Activated T-cell treated with anti-CD3 and anti-CD28 coated beads, Interleukin-2, amount 50 U/mL, for 24 hours (primary cell): Measurements from ENCODE around the gene OSBP2.
"Not testable (repeated sequence)": the region's sequence is repeated elsewhere in the genome, so short reads cannot be mapped to it uniquely, and the experiment has no call there.

ENCODE experiments used
- DNase-seq: peaks from one replicate; pipeline ENCODE4 v3.0.0-alpha.2; 2020
- H3K27ac Mint-ChIP-seq: 2 replicates; pipeline ENCODE4 v1.8.0; 2020; ENCODE audit warnings: mild to moderate bottlenecking, mixed read lengths
- H3K27me3 Mint-ChIP-seq: 2 replicates; pipeline ENCODE4 v1.8.0; 2020; ENCODE audit warnings: mixed read lengths
- H3K36me3 Mint-ChIP-seq: 2 replicates; pipeline ENCODE4 v1.8.0; 2020; ENCODE audit warnings: low read depth, mixed read lengths
- H3K4me1 Mint-ChIP-seq: 2 replicates; pipeline ENCODE4 v1.8.0; 2020; ENCODE audit warnings: low read depth, mixed read lengths
- H3K4me3 Mint-ChIP-seq: 2 replicates; pipeline ENCODE4 v1.8.0; 2020; ENCODE audit warnings: mild to moderate bottlenecking, moderate library complexity, mixed read lengths
- H3K9me3 Mint-ChIP-seq: 2 replicates; pipeline ENCODE4 v1.8.0; 2020; ENCODE audit warnings: mixed read lengths

The OSBP2 gene

GRCh38 chr22:30694171-30694639, 469 bp upstream of the OSBP2 start:
- Mint-ChIP-seq H3K4me3 (peak overlapping the region; percentile 83), H3K9me3 (no peaks in the 10 kb centered on the region), H3K36me3 (no peaks in the 10 kb centered on the region), H3K27ac (peak overlapping the region; percentile 34), H3K4me1 (peaks cover 16% of the 10 kb centered on the region), H3K27me3 (peaks cover 22% of the 10 kb centered on the region)
- peak; percentile 76 for DNase-seq

- no peaks in the 10 kb centered on the region for H3K9me3 Mint-ChIP-seq
- H3K36me3 Mint-ChIP-seq = no peaks in the 10 kb centered on the region
- no peak for DNase-seq
- H3K27me3 Mint-ChIP-seq = peaks cover 22% of the 10 kb centered on the region
- peak overlapping the region; percentile 6 for H3K27ac Mint-ChIP-seq
- H3K4me1 Mint-ChIP-seq = peaks cover 15% of the 10 kb centered on the region
- peak overlapping the region; percentile 61 for H3K4me3 Mint-ChIP-seq
Measured at GRCh38 chr22:30695351-30695851, 727 bp downstream of the OSBP2 start.

GRCh38 chr22:30695871-30696655, 1.4 kb downstream of the OSBP2 start:
- peaks cover 22% of the 10 kb centered on the region for H3K27me3 Mint-ChIP-seq
- peak overlapping the region; percentile 6 for H3K27ac Mint-ChIP-seq
- peaks cover 15% of the 10 kb centered on the region for H3K4me1 Mint-ChIP-seq

GRCh38 chr22:30697975-30698374, 3.3 kb downstream of the OSBP2 start:
- peaks cover 20% of the 10 kb centered on the region for H3K27me3 Mint-ChIP-seq
- H3K4me3 Mint-ChIP-seq = no peak overlapping the region
- H3K4me1 Mint-ChIP-seq = peaks cover 15% of the 10 kb centered on the region
- no peaks in the 10 kb centered on the region for H3K36me3 Mint-ChIP-seq
- no peaks in the 10 kb centered on the region for H3K9me3 Mint-ChIP-seq
- no peak overlapping the region for H3K27ac Mint-ChIP-seq
- no peak for DNase-seq

More at GRCh38 chr22:30695871-30696655, 1.4 kb downstream of the OSBP2 start:
- no peak for DNase-seq
- Mint-ChIP-seq H3K9me3 (no peaks in the 10 kb centered on the region), H3K4me3 (peak overlapping the region; percentile 61), H3K36me3 (no peaks in the 10 kb centered on the region)

- H3K27me3 Mint-ChIP-seq = no peaks in the 10 kb centered on the region
- H3K36me3 Mint-ChIP-seq = no peaks in the 10 kb centered on the region
- no peak overlapping the region for H3K27ac Mint-ChIP-seq
- DNase-seq = no peak
- no peak overlapping the region for H3K4me3 Mint-ChIP-seq
- peaks cover 15% of the 10 kb centered on the region for H3K4me1 Mint-ChIP-seq
- H3K9me3 Mint-ChIP-seq = no peaks in the 10 kb centered on the region
Measured at GRCh38 chr22:30701872-30702271, 7.2 kb downstream of the OSBP2 start.

- Mint-ChIP-seq H3K27ac (no peak overlapping the region), H3K9me3 (no peaks in the 10 kb centered on the region), H3K27me3 (no peaks in the 10 kb centered on the region), H3K36me3 (no peaks in the 10 kb centered on the region), H3K4me1 (peaks cover 16% of the 10 kb centered on the region), H3K4me3 (no peak overlapping the region)
- DNase-seq = no peak
Measured at GRCh38 chr22:30702856-30703255, 8.2 kb downstream of the OSBP2 start.

- Mint-ChIP-seq H3K27ac (no peak overlapping the region), H3K4me1 (peaks cover 17% of the 10 kb centered on the region), H3K4me3 (no peak overlapping the region), H3K36me3 (no peaks in the 10 kb centered on the region), H3K9me3 (no peaks in the 10 kb centered on the region), H3K27me3 (no peaks in the 10 kb centered on the region)
- DNase-seq = no peak
Measured at GRCh38 chr22:30704978-30705377, 10.3 kb downstream of the OSBP2 start.

- no peak for DNase-seq
- Mint-ChIP-seq H3K27ac (peak overlapping the region; percentile 69), H3K9me3 (no peaks in the 10 kb centered on the region), H3K36me3 (no peaks in the 10 kb centered on the region), H3K4me3 (no peak overlapping the region), H3K27me3 (no peaks in the 10 kb centered on the region), H3K4me1 (peaks cover 20% of the 10 kb centered on the region)
Measured at GRCh38 chr22:30705710-30706651, 11.3 kb downstream of the OSBP2 start.

- H3K4me3 Mint-ChIP-seq = not testable (repeated sequence)
Measured at GRCh38 chr22:30709980-30710379, 15.3 kb downstream of the OSBP2 start.

GRCh38 chr22:30712094-30712493, 17.4 kb downstream of the OSBP2 start:
- no peak for DNase-seq
- Mint-ChIP-seq H3K4me1 (peaks cover 5% of the 10 kb centered on the region), H3K27me3 (no peaks in the 10 kb centered on the region), H3K27ac (no peak overlapping the region), H3K36me3 (no peaks in the 10 kb centered on the region), H3K9me3 (no peaks in the 10 kb centered on the region), H3K4me3 (no peak overlapping the region)

More at GRCh38 chr22:30709980-30710379, 15.3 kb downstream of the OSBP2 start:
- peaks cover 20% of the 10 kb centered on the region for H3K4me1 Mint-ChIP-seq
- H3K9me3 Mint-ChIP-seq, H3K27me3 Mint-ChIP-seq, H3K27ac Mint-ChIP-seq, DNase-seq, H3K36me3 Mint-ChIP-seq: not testable (repeated sequence)

GRCh38 chr22:30714062-30714461, 19.4 kb downstream of the OSBP2 start:
- no peak overlapping the region for H3K4me3 Mint-ChIP-seq
- H3K27me3 Mint-ChIP-seq = no peaks in the 10 kb centered on the region
- H3K9me3 Mint-ChIP-seq = no peaks in the 10 kb centered on the region
- no peaks in the 10 kb centered on the region for H3K36me3 Mint-ChIP-seq
- peaks cover 8% of the 10 kb centered on the region for H3K4me1 Mint-ChIP-seq
- no peak overlapping the region for H3K27ac Mint-ChIP-seq
- DNase-seq = no peak

GRCh38 chr22:30717331-30717921, 22.8 kb downstream of the OSBP2 start:
- DNase-seq = no peak
- H3K4me1 Mint-ChIP-seq = peaks cover 3% of the 10 kb centered on the region
- H3K36me3 Mint-ChIP-seq = no peaks in the 10 kb centered on the region
- H3K4me3 Mint-ChIP-seq = no peak overlapping the region
- H3K27me3 Mint-ChIP-seq = no peaks in the 10 kb centered on the region
- H3K9me3 Mint-ChIP-seq = no peaks in the 10 kb centered on the region
- no peak overlapping the region for H3K27ac Mint-ChIP-seq

- Mint-ChIP-seq H3K27ac (no peak overlapping the region), H3K4me1 (peaks cover 3% of the 10 kb centered on the region), H3K4me3 (no peak overlapping the region), H3K9me3 (no peaks in the 10 kb centered on the region), H3K36me3 (no peaks in the 10 kb centered on the region), H3K27me3 (no peaks in the 10 kb centered on the region)
- DNase-seq = no peak
Measured at GRCh38 chr22:30717952-30718351, 23.3 kb downstream of the OSBP2 start.

- Mint-ChIP-seq H3K36me3 (no peaks in the 10 kb centered on the region), H3K27ac (no peak overlapping the region), H3K27me3 (no peaks in the 10 kb centered on the region), H3K4me1 (peaks cover 3% of the 10 kb centered on the region), H3K9me3 (no peaks in the 10 kb centered on the region), H3K4me3 (no peak overlapping the region)
- no peak for DNase-seq
Measured at GRCh38 chr22:30718491-30718890, 23.8 kb downstream of the OSBP2 start.
